ENCODE data around the gene TBC1D22A. TPM values are rescaled to one million over a fixed set of nuclear protein-coding genes. Genes with fewer than 3 reads are reported as not detected.

Gene TBC1D22A
- polyA plus RNA-seq, 1 of the 3 experiments (the other 2 are of a cell fraction), result 16.5 TPM

DNA sequence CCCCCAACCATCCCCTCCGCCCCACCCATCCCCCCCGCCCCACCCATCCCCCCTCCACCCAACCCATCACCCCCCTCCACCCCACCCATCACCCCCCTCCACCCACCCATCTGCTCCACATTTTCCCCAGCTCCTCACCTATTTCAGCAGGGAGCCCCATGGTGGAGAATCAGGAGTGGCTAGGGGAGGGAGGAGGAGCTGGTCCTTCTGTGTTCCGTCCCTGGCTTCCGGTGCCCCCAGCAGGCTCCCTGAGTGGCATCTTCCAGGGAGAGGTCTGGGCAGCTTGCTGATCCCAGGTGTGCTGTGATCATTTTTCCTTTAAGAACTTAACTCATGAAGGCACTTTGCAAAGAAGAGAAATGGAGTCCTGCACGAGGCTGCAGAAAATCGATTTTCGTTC, 365.8 kb downstream of the TBC1D22A start (continued):
- TF ChIP-seq TAF1 (IDR thresholded peaks at IDR 0.05; ENCODE audit: borderline replicate concordance, low read depth, low read length), result no peak
- TF ChIP-seq RAD21 (IDR thresholded peaks at IDR 0.05; ENCODE audit: low read length), result no peak
- no peak for TF ChIP-seq RXRA (IDR thresholded peaks at IDR 0.05; ENCODE audit: borderline replicate concordance, low read depth)
- TF ChIP-seq, protein P1, sequence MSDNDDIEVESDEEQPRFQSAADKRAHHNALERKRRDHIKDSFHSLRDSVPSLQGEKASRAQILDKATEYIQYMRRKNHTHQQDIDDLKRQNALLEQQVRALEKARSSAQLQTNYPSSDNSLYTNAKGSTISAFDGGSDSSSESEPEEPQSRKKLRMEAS (IDR thresholded peaks at IDR 0.05; ENCODE audit: low read depth), result no peak

GRCh38 chr22:47128622-47129215, 366.3 kb downstream of the TBC1D22A start:
- CTCF ChIA-PET, result no interaction called here
- WGBS (ENCODE audit: low lambda C conversion rate), result 97% methylated on average over 17 of the region's 21 CpGs
- POLR2A ChIA-PET, result no interaction called here

GRCh38 chr22:47129902-47130635, 367.6 kb downstream of the TBC1D22A start:
- DNase-seq, result no peak
- H3K9ac ChIP-seq, result no peak overlapping the region
- no peaks in the 10 kb centered on the region for H3K79me2 ChIP-seq (ENCODE audit: insufficient read depth)

More at GRCh38 chr22:47128622-47129215, 366.3 kb downstream of the TBC1D22A start:
- Histone ChIP-seq H3K27me3 (ENCODE audit: insufficient read depth) (no peaks in the 10 kb centered on the region), H2AFZ (ENCODE audit: low read depth) (no peak overlapping the region), H3K4me2 (no peak overlapping the region), H3F3A (replicated peaks; ENCODE audit: insufficient read depth) (no peaks in the 10 kb centered on the region), H3K36me3 (replicated peaks in 1 of 2; ENCODE audit: control insufficient read depth in 1 of 2, insufficient read depth in 2 of 2, low read length in 1 of 2) (no peaks in the 10 kb centered on the region), H3K9me3 (no peaks in the 10 kb centered on the region), H3K4me1 (ENCODE audit: control insufficient read depth in 1 of 2, insufficient read depth in 2 of 2, low read depth in 1 of 2, low read length in 1 of 2) (no peaks in the 10 kb centered on the region), H3K9me2 (no peaks in the 10 kb centered on the region), H4K20me1 (ENCODE audit: insufficient read depth) (no peaks in the 10 kb centered on the region), H3K4me3 (ENCODE audit: low read depth in 2 of 2, low read length in 1 of 2) (no peak overlapping the region), H3K9ac (no peak overlapping the region), H3K27ac (ENCODE audit: low read depth in 2 of 2, low read length in 1 of 2) (no peak overlapping the region), H3K79me2 (ENCODE audit: insufficient read depth) (no peaks in the 10 kb centered on the region)
- no peak for DNase-seq
- no peak for TF ChIP-seq TAF1 (IDR thresholded peaks at IDR 0.05; ENCODE audit: borderline replicate concordance, low read depth, low read length)
- no peak for TF ChIP-seq USF1 (IDR thresholded peaks at IDR 0.05; ENCODE audit: borderline replicate concordance, low read depth)
- no peak for TF ChIP-seq NFIC (IDR thresholded peaks at IDR 0.05; ENCODE audit: borderline replicate concordance)

More at GRCh38 chr22:47129902-47130635, 367.6 kb downstream of the TBC1D22A start:
- no peaks in the 10 kb centered on the region for H3K9me2 ChIP-seq
- H3K4me3 ChIP-seq (ENCODE audit: low read depth in 2 of 2, low read length in 1 of 2), result no peak overlapping the region
- POLR2A ChIA-PET, result no interaction called here
- no peak for TF ChIP-seq GABPA (IDR thresholded peaks at IDR 0.05; ENCODE audit: low read depth)
- no peak for TF ChIP-seq FOXJ3 (CRISPR knock-in tag; IDR thresholded peaks at IDR 0.05)
- no peak for TF ChIP-seq ZBTB33 (IDR thresholded peaks at IDR 0.05; ENCODE audit: borderline replicate concordance, low read depth)
- TF ChIP-seq TCF12 (IDR thresholded peaks at IDR 0.05), result no peak
- no peak for TF ChIP-seq FOXM1 (IDR thresholded peaks at IDR 0.05; ENCODE audit: low read depth)
- TF ChIP-seq USF1 (IDR thresholded peaks at IDR 0.05; ENCODE audit: borderline replicate concordance, low read depth), result no peak
- no peak for TF ChIP-seq MXI1 (IDR thresholded peaks at IDR 0.05; ENCODE audit: low read depth, low read length)
- TF ChIP-seq, protein P1 (IDR thresholded peaks at IDR 0.05; ENCODE audit: low read depth), result no peak
- no peak for TF ChIP-seq RAD21 (IDR thresholded peaks at IDR 0.05; ENCODE audit: low read length)
- TF ChIP-seq, protein P2, sequence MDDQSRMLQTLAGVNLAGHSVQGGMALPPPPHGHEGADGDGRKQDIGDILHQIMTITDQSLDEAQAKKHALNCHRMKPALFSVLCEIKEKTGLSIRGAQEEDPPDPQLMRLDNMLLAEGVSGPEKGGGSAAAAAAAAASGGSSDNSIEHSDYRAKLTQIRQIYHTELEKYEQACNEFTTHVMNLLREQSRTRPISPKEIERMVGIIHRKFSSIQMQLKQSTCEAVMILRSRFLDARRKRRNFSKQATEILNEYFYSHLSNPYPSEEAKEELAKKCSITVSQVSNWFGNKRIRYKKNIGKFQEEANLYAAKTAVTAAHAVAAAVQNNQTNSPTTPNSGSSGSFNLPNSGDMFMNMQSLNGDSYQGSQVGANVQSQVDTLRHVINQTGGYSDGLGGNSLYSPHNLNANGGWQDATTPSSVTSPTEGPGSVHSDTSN (IDR thresholded peaks at IDR 0.05), result no peak
- TF ChIP-seq NFIC (IDR thresholded peaks at IDR 0.05; ENCODE audit: borderline replicate concordance), result no peak
- no peak for TF ChIP-seq MEF2A (IDR thresholded peaks at IDR 0.05; ENCODE audit: borderline replicate concordance, low read depth)
- TF ChIP-seq NRF1 (IDR thresholded peaks at IDR 0.05; ENCODE audit: low read depth, low read length), result no peak
- no peaks in the 10 kb centered on the region for H4K20me1 ChIP-seq (ENCODE audit: insufficient read depth)
- no peak overlapping the region for H3K4me2 ChIP-seq
- H3K9me3 ChIP-seq, result no peaks in the 10 kb centered on the region
- H3K27ac ChIP-seq (ENCODE audit: low read depth in 2 of 2, low read length in 1 of 2), result no peak overlapping the region
- H3K27me3 ChIP-seq (ENCODE audit: insufficient read depth), result no peaks in the 10 kb centered on the region
- CTCF ChIA-PET, result no interaction called here
- H2AFZ ChIP-seq (ENCODE audit: low read depth), result no peak overlapping the region
- H3F3A ChIP-seq (replicated peaks; ENCODE audit: insufficient read depth), result no peaks in the 10 kb centered on the region
- H3K36me3 ChIP-seq (replicated peaks in 1 of 2; ENCODE audit: control insufficient read depth in 1 of 2, insufficient read depth in 2 of 2, low read length in 1 of 2), result no peaks in the 10 kb centered on the region
- WGBS (ENCODE audit: low lambda C conversion rate), result 88% methylated on average over 21 of the region's 21 CpGs
- H3K4me1 ChIP-seq (ENCODE audit: control insufficient read depth in 1 of 2, insufficient read depth in 2 of 2, low read depth in 1 of 2, low read length in 1 of 2), result no peaks in the 10 kb centered on the region
